ENCODE measurements around the gene POLN. TPM values are rescaled to one million over a fixed set of nuclear protein-coding genes. Genes with fewer than 3 reads are reported as not detected.

POLN gene
- total and polyA plus RNA-seq, 2 of the 4 experiments (the other 2 are of a cell fraction) = 0.63 to 0.72 TPM

GRCh38 chr4:2247128-2248043, 5.5 kb upstream of the POLN start:
- no peak overlapping the region for H3K4ac ChIP-seq (ENCODE audit: low read depth, low read length)
- no peak overlapping the region for H4K91ac ChIP-seq (ENCODE audit: insufficient read depth, low read depth, low read length)
- no peak overlapping the region for H4K8ac ChIP-seq (ENCODE audit: low read depth in 2 of 2, low read length in 2 of 2)
- H2BK15ac ChIP-seq (ENCODE audit: low read depth, low read length) = no peak overlapping the region
- H4K20me1 ChIP-seq (ENCODE audit: insufficient read depth, low read length) = peaks cover 10% of the 10 kb centered on the region
- H2AK9ac ChIP-seq (replicated peaks; ENCODE audit: low read depth, low read length, poor library complexity) = peak overlapping the region; percentile 37
- TF ChIP-seq, protein P1, sequence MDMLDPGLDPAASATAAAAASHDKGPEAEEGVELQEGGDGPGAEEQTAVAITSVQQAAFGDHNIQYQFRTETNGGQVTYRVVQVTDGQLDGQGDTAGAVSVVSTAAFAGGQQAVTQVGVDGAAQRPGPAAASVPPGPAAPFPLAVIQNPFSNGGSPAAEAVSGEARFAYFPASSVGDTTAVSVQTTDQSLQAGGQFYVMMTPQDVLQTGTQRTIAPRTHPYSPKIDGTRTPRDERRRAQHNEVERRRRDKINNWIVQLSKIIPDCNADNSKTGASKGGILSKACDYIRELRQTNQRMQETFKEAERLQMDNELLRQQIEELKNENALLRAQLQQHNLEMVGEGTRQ (IDR thresholded peaks at IDR 0.05; ENCODE audit: low read depth, low read length) = no peak
- TF ChIP-seq MXI1 (IDR thresholded peaks at IDR 0.05; ENCODE audit: borderline replicate concordance, low read depth, low read length) (no peak), RCOR1 (IDR thresholded peaks at IDR 0.05; ENCODE audit: insufficient replicate concordance, low read length) (no peak), CHD1 (IDR thresholded peaks at IDR 0.05; ENCODE audit: low read depth, low read length) (no peak), RFX5 (IDR thresholded peaks at IDR 0.05; ENCODE audit: low read depth, low read length) (no peak), CEBPB (IDR thresholded peaks at IDR 0.05; ENCODE audit: low read depth, low read length) (no peak)
- H3K14ac ChIP-seq (replicated peaks; ENCODE audit: low read depth, low read length) = no peak overlapping the region
- no peak overlapping the region for H3K4me3 ChIP-seq (ENCODE audit: insufficient read depth, low read depth, low read length)
- H3K36me3 ChIP-seq (ENCODE audit: control insufficient read depth, insufficient read depth, low read length) = peaks cover 39% of the 10 kb centered on the region; the same call in 1 of the 2 replicates
- H2BK5ac ChIP-seq (ENCODE audit: low read depth, low read length, poor library complexity, severe bottlenecking) = no peak overlapping the region
- 0 out of 4 replicates have a peak, but pooled peaks cover 0 to 2% of the 10 kb centered on the region in 2 experiments for H3K79me1 ChIP-seq (ENCODE audit: low read depth in 1 of 2, low read length in 2 of 2)
- 87% methylated on average over 11 of the region's 42 CpGs; no CpG with 5 or more reads in 1 of the 2 experiments for WGBS, 2 experiments (ENCODE audit: extremely low coverage in 2 of 2, insufficient read length in 1 of 2)
- intact Hi-C loops (cut with micrococcal nuclease) = no loop called here
- H2AFZ ChIP-seq (replicated peaks; ENCODE audit: low read length, poor library complexity) = no peak overlapping the region
- in situ Hi-C loops (cut with MboI; ENCODE audit: low sequenced_read_pairs) = no loop called here
- dilution Hi-C loops (cut with HindIII; ENCODE audit: low sequenced_read_pairs, unreplicated experiment) = no loop called here
- ChIA-PET POLR2A (ENCODE audit: unreplicated experiment) (no interaction called here), CTCF (no interaction called here)
- no peaks in the 10 kb centered on the region for H3K9me3 ChIP-seq (ENCODE audit: control insufficient read depth, insufficient read depth, low read length)
- no peak overlapping the region for H4K5ac ChIP-seq (ENCODE audit: low read depth, low read length)
- H3K9me1 ChIP-seq (ENCODE audit: insufficient read depth, low read length) = 0 out of 2 replicates have a peak, but pooled peaks cover 3% of the 10 kb centered on the region
- H2BK120ac ChIP-seq (ENCODE audit: low read depth, low read length) = no peak overlapping the region
- H2BK20ac ChIP-seq (ENCODE audit: low read depth, low read length) = no peak overlapping the region
- no peaks in the 10 kb centered on the region for H3K27me3 ChIP-seq (ENCODE audit: control insufficient read depth, insufficient read depth, low read length)
- H3K18ac ChIP-seq (ENCODE audit: low read depth, low read length) = no peak overlapping the region
- no peak overlapping the region for H3K56ac ChIP-seq (ENCODE audit: extremely low read depth, insufficient read depth, low read length)
- no peak overlapping the region for H2AK5ac ChIP-seq (ENCODE audit: low read depth, low read length)
- no peak overlapping the region for H3K4me2 ChIP-seq (ENCODE audit: low read depth, low read length)
- no peak for ATAC-seq (ENCODE audit: low read depth)
- peaks cover 3% of the 10 kb centered on the region; the same call in 1 of the 2 replicates for H3K4me1 ChIP-seq (ENCODE audit: control insufficient read depth, insufficient read depth, low read length)
- no peak overlapping the region for H3K9ac ChIP-seq (ENCODE audit: low read depth, low read length)
- BruUV-seq (replicated peaks) = no TSS peak
- H3K23ac ChIP-seq (ENCODE audit: low read depth, low read length) = no peak overlapping the region
- H3K27ac ChIP-seq (ENCODE audit: insufficient read depth, low read length) = no peak overlapping the region
- DNase-seq = no peak

Measured in IMR-90 (cell line).